Caco-2 (cell line): ENCODE results near the gene TMEM37. TPM values are rescaled to one million over a fixed set of nuclear protein-coding genes. Genes with fewer than 3 reads are reported as not detected.

Experiments
- BruUV-seq: library from RNA; stranded (reverse); fragments of 400-500 nt; replicated peaks from 2 replicates; lab custom pipeline; 2021; lab: Mats Ljungman, UMichigan
- CTCF ChIA-PET: fragments of 300-600 bp; sonication (Branson Sonifier 250); formaldehyde crosslinking; loops from one replicate; lab custom pipeline; 2022; ENCODE audit warnings: antibody characterized with exemption; lab: Charles Lee
- POLR2A ChIA-PET: fragments of 300-600 bp; sonication (Branson Sonifier 250); formaldehyde crosslinking; loops from one replicate; lab custom pipeline; 2022; ENCODE audit warnings: antibody characterized with exemption; lab: Charles Lee
- DNase-seq, 2 experiments: peaks; one replicate each; pipeline versions ENCODE4 v3.0.0 to v3.0.0-alpha.2; 2020 to 2022
- H3K27me3 ChIP-seq: replicated peaks from 2 replicates; pipeline ENCODE4 v1.6.0; 2011; ENCODE audit warnings: low read length; ENCODE audit not compliant: control insufficient read depth, insufficient read depth
- H3K36me3 ChIP-seq: 2 replicates; pipeline ENCODE4 v1.5.1; 2011; ENCODE audit warnings: low read length; ENCODE audit not compliant: control insufficient read depth, insufficient read depth
- H3K4me1 ChIP-seq: fragments of 250-450 bp; sonication (Bioruptor Pico); 2 replicates; pipeline ENCODE4 v1.5.1; 2020; ENCODE audit warnings: mild to moderate bottlenecking
- H3K4me3 ChIP-seq: 2 replicates; pipeline ENCODE4 v1.5.1; 2011; ENCODE audit warnings: low read depth, mild to moderate bottlenecking, control low read depth, low read length
- H3K9me3 ChIP-seq: fragments of 250-450 bp; sonication (Bioruptor Pico); 2 replicates; pipeline ENCODE4 v1.5.1; 2020; ENCODE audit warnings: mild to moderate bottlenecking, moderate library complexity
- H3K27ac Mint-ChIP-seq: one replicate; pipeline ENCODE4 v1.8.0; 2022; ENCODE audit warnings: mixed read lengths; ENCODE audit not compliant: unreplicated experiment
- H3K27me3 Mint-ChIP-seq: one replicate; pipeline ENCODE4 v1.8.0; 2022; ENCODE audit warnings: mixed read lengths; ENCODE audit not compliant: insufficient read depth, unreplicated experiment
- H3K36me3 Mint-ChIP-seq: one replicate; pipeline ENCODE4 v1.8.0; 2022; ENCODE audit warnings: mild to moderate bottlenecking, mixed read lengths; ENCODE audit not compliant: insufficient read depth, unreplicated experiment
- H3K4me1 Mint-ChIP-seq: one replicate; pipeline ENCODE4 v1.8.0; 2022; ENCODE audit warnings: low read depth, mixed read lengths; ENCODE audit not compliant: unreplicated experiment
- H3K4me3 Mint-ChIP-seq: one replicate; pipeline ENCODE4 v1.8.0; 2022; ENCODE audit warnings: mild to moderate bottlenecking, moderate library complexity, mixed read lengths; ENCODE audit not compliant: unreplicated experiment
- H3K9me3 Mint-ChIP-seq: one replicate; pipeline ENCODE4 v1.8.0; 2022; ENCODE audit warnings: mixed read lengths; ENCODE audit not compliant: unreplicated experiment
- CTCF ChIP-seq, 2 experiments: fragments of 200-600 bp in 1 of 2; IDR thresholded peaks; 1 replicate in 1 of 2; 2 replicates in 1 of 2; pipeline versions ENCODE4 v1.5.1 to v1.8.0; 2011 to 2022; ENCODE audit warnings: antibody characterized with exemption in 1 of 2, control low read depth in 1 of 2, inconsistent platforms in 1 of 2, low read depth in 1 of 2, low read length in 1 of 2, mild to moderate bottlenecking in 1 of 2, moderate library complexity in 1 of 2; ENCODE audit not compliant: insufficient read depth in 1 of 2, severe bottlenecking in 1 of 2, unreplicated experiment in 1 of 2
- intact Hi-C: fragments of 100-400 bp; cut with micrococcal nuclease; formaldehyde crosslinking; loops from one replicate; pipeline ENCODE4 v1.10.0; 2022; ENCODE audit not compliant: unreplicated experiment
- total RNA-seq: library from RNA; stranded (reverse); gene quantifications from 2 replicates; pipeline ENCODE4 v1.2.3, GENCODE V29; 2022

The TMEM37 gene
- total RNA-seq, 1 experiment from 2014 or later: 15.8 TPM

GRCh38 chr2:119472749-119473148, 41.1 kb downstream of the TMEM37 start:
- H3K4me3 ChIP-seq: no peak overlapping the region
- POLR2A ChIA-PET: no interaction called here
- peaks cover 5% of the 10 kb centered on the region for H3K4me1 ChIP-seq
- no peak for DNase-seq
- Mint-ChIP-seq H3K27me3 (no peaks in the 10 kb centered on the region), H3K27ac (no peak overlapping the region), H3K4me1 (peaks cover 8% of the 10 kb centered on the region), H3K9me3 (no peaks in the 10 kb centered on the region), H3K36me3 (no peaks in the 10 kb centered on the region), H3K4me3 (no peak overlapping the region)
- intact Hi-C loops: no loop called here
- no TSS peak for BruUV-seq
- CTCF ChIA-PET: interaction anchor here (1.0 kb wide), 1 partner anchor 41 kb away, joined by 3 read pairs; the partner anchor contains the start of gene TMEM37
- no peaks in the 10 kb centered on the region for H3K36me3 ChIP-seq
- H3K9me3 ChIP-seq: no peaks in the 10 kb centered on the region
- TF ChIP-seq CTCF (IDR thresholded peaks at IDR 0.05; ENCODE audit: insufficient read depth in 1 of 2, low read depth in 1 of 2, low read length in 1 of 2, severe bottlenecking in 1 of 2, unreplicated experiment in 1 of 2): no peak
- no peaks in the 10 kb centered on the region for H3K27me3 ChIP-seq

- peaks cover 8% of the 10 kb centered on the region for H3K4me1 Mint-ChIP-seq
- POLR2A ChIA-PET: interaction anchor here (0.5 kb wide), 1 partner anchor 42 kb away, joined by 3 read pairs; the partner anchor contains the start of gene TMEM37
- BruUV-seq: no TSS peak
- Histone ChIP-seq H3K36me3 (no peaks in the 10 kb centered on the region), H3K9me3 (no peaks in the 10 kb centered on the region), H3K4me3 (no peak overlapping the region), H3K4me1 (peaks cover 5% of the 10 kb centered on the region), H3K27me3 (no peaks in the 10 kb centered on the region)
- no peaks in the 10 kb centered on the region for H3K36me3 Mint-ChIP-seq
- no peaks in the 10 kb centered on the region for H3K9me3 Mint-ChIP-seq
- H3K27ac Mint-ChIP-seq: no peak overlapping the region
- intact Hi-C loops: no loop called here
- H3K4me3 Mint-ChIP-seq: no peak overlapping the region
- CTCF ChIA-PET: no interaction called here
- no peaks in the 10 kb centered on the region for H3K27me3 Mint-ChIP-seq
- no peak for TF ChIP-seq CTCF (IDR thresholded peaks at IDR 0.05; ENCODE audit: insufficient read depth in 1 of 2, low read depth in 1 of 2, low read length in 1 of 2, severe bottlenecking in 1 of 2, unreplicated experiment in 1 of 2)
- no peak for DNase-seq
Measured at GRCh38 chr2:119473621-119474370, 42.1 kb downstream of the TMEM37 start.

GRCh38 chr2:119474371-119475224, 42.9 kb downstream of the TMEM37 start:
- H3K36me3 ChIP-seq: no peaks in the 10 kb centered on the region
- peaks cover 5% of the 10 kb centered on the region for H3K4me1 ChIP-seq
- intact Hi-C loops: no loop called here
- no peaks in the 10 kb centered on the region for H3K27me3 Mint-ChIP-seq
- no peak for DNase-seq
- H3K9me3 ChIP-seq: no peaks in the 10 kb centered on the region
- H3K9me3 Mint-ChIP-seq: no peaks in the 10 kb centered on the region
- H3K27me3 ChIP-seq: no peaks in the 10 kb centered on the region
- ChIA-PET POLR2A (interaction anchor here (0.5 kb wide), 1 partner anchor 43 kb away, joined by 3 read pairs; the partner anchor contains the start of gene TMEM37), CTCF (interaction anchor here (2.5 kb wide), 1 partner anchor 40 kb away, joined by 12 read pairs; no protein-coding TSS in a partner anchor)
- H3K4me1 Mint-ChIP-seq: peaks cover 8% of the 10 kb centered on the region
- no peak overlapping the region for H3K4me3 Mint-ChIP-seq
- no peak for TF ChIP-seq CTCF (IDR thresholded peaks at IDR 0.05; ENCODE audit: insufficient read depth in 1 of 2, low read depth in 1 of 2, low read length in 1 of 2, severe bottlenecking in 1 of 2, unreplicated experiment in 1 of 2)
- no peak overlapping the region for H3K27ac Mint-ChIP-seq
- BruUV-seq: no TSS peak
- no peak overlapping the region for H3K4me3 ChIP-seq
- H3K36me3 Mint-ChIP-seq: no peaks in the 10 kb centered on the region
